Testis (tissue), 5 donors: Measurements from ENCODE around the gene RBM33. TPM values are rescaled to one million over a fixed set of nuclear protein-coding genes. Genes with fewer than 3 reads are reported as not detected.

Source experiments
- DNase-seq: peaks from one replicate; pipeline ENCODE4 v3.0.0-alpha.2; 2019
- H3K27ac ChIP-seq, 2 donors: fragments of 200-600 bp; sonication (generic); one replicate each; pipeline ENCODE4 v1.5.1; 2019
- H3K27me3 ChIP-seq: fragments of 200-600 bp; sonication (generic); one replicate; pipeline ENCODE4 v1.5.1; 2019
- H3K36me3 ChIP-seq: fragments of 200-600 bp; sonication (generic); one replicate; pipeline ENCODE4 v1.5.1; 2017; ENCODE audit warnings: low read depth; ENCODE audit errors: missing control alignments
- H3K4me1 ChIP-seq: fragments of 200-600 bp; sonication (generic); one replicate; pipeline ENCODE4 v1.5.1; 2019
- H3K4me3 ChIP-seq, 2 donors: fragments of 200-600 bp; sonication (generic); one replicate each; pipeline ENCODE4 v1.5.1; 2017 to 2019
- H3K9me3 ChIP-seq: fragments of 200-600 bp; sonication (generic); one replicate; pipeline ENCODE4 v1.5.1; 2017
- CTCF ChIP-seq, 3 experiments: fragments of 450-650 bp in 2 of 3; fragments of 200-600 bp in 1 of 3; sonication (generic) in 1 of 3; IDR thresholded peaks; one replicate each; pipeline ENCODE4 v1.5.1; 2016 to 2019; ENCODE audit warnings: antibody characterized with exemption in 3 of 3, mild to moderate bottlenecking in 2 of 3, moderate library complexity in 1 of 3
- POLR2A ChIP-seq: fragments of 450-650 bp; IDR thresholded peaks from one replicate; pipeline ENCODE4 v1.6.1; 2017; ENCODE audit warnings: antibody characterized with exemption, mild to moderate bottlenecking, moderate library complexity
- WGBS, 2 donors: methylation state at CpG; one replicate each; pipeline ENCODE4 v1.1.5; 2018; 5-methylcytosine and 5-hydroxymethylcytosine counted together
- intact Hi-C: fragments of 100-400 bp; cut with DNase I; formaldehyde crosslinking; loops from one replicate; pipeline ENCODE4 v1.15.1; 2023; ENCODE audit warnings: low total_unique reads
- long read RNA-seq, 2 donors: transcript quantifications; one replicate each; lab custom pipeline, GENCODE V29; 2026
- polyA plus RNA-seq: library from polyadenylated mRNA; stranded (reverse); fragments of 350-450 nt; fragmentation: Illumina TruSeq; extraction: RNeasy Lipid Tissue Mini Kit (QIAGEN cat#74804); gene quantifications from one replicate; pipeline ENCODE4 v1.2.3, GENCODE V29; 2014; ENCODE audit warnings: low read depth, low replicate concordance; ENCODE audit not compliant: insufficient read depth
- total RNA-seq, 2 donors: library from RNA; depleted of rRNA; stranded (reverse); fragments of >200 nt; gene quantifications; one replicate each; pipeline ENCODE4 v1.2.3, GENCODE V29; 2016

RBM33 gene
- total RNA-seq (100 to 1,000 TPM in 1 of 2 donors, 10 to 100 TPM in 1; 93.4 to 104 TPM), polyA plus RNA-seq (27.3 TPM)
- long read RNA-seq, donor 1, full-length matches to known transcripts, result 3 of 3 reads
- long read RNA-seq, donor 1, partial matches to known transcripts, result 0 of 3 reads
- long read RNA-seq, donor 1, other reads (novel, unspliced or antisense), result 0 of 3 reads
- long read RNA-seq, donor 2, result 0 reads

- Histone ChIP-seq H3K9me3 (no peaks in the 10 kb centered on the region), H3K36me3 (no peaks in the 10 kb centered on the region), H3K27ac (peak within 1 kb of the TSS; percentile 96 to 98), H3K4me1 (peaks cover 9% of the 10 kb centered on the region), H3K4me3 (peak within 1 kb of the TSS; percentile 99 to 100), H3K27me3 (no peaks in the 10 kb centered on the region)
- 0% methylated on average over 22 to 60 of the region's 85 CpGs for WGBS, 2 donors
- TF ChIP-seq POLR2A (no peak), CTCF (IDR thresholded peaks at IDR 0.05) (no peak)
- intact Hi-C loops, result no loop called here
- DNase-seq, result peak; percentile 83
Measured at GRCh38 chr7:155644178-155644970, at the start of gene RBM33. Gene RBM33, plus strand, starts transcription at chr7:155644661. Its CDS starts 216 bp downstream, at chr7:155644877.

DNA sequence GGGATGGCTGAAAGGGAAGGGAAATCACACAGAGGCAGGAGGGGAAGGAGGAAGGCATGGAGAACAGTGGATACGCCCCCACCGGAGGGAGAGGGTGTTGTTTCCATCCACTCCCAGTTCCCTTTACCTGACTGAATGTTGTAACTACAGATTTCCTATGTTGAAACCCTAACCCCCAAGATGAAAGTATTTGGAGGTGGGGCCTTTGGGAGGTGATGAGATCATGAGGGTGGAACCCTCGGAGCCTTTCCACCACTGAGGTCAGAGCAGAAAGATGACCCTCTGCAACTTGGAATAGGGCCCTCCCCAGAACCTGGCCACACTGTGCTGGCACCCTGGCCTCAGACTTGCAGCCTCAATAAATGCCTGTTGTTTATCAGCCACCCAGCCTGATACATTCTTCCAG, 49.5 kb upstream of the RBM33 start:
- Histone ChIP-seq H3K9me3 (no peaks in the 10 kb centered on the region), H3K4me3 (no peak overlapping the region), H3K4me1 (no peaks in the 10 kb centered on the region), H3K36me3 (no peaks in the 10 kb centered on the region), H3K27ac (no peak overlapping the region), H3K27me3 (no peaks in the 10 kb centered on the region)
- 39 to 64% methylated on average over 2 to 3 of the region's 3 CpGs for WGBS, 2 donors
- intact Hi-C loops, result loop anchor here (10.0 kb wide), 1 partner anchor 180 kb away; no protein-coding TSS in a partner anchor
- no peak for DNase-seq
- TF ChIP-seq POLR2A, result no peak
- TF ChIP-seq CTCF (IDR thresholded peaks at IDR 0.05), result no peak

DNA sequence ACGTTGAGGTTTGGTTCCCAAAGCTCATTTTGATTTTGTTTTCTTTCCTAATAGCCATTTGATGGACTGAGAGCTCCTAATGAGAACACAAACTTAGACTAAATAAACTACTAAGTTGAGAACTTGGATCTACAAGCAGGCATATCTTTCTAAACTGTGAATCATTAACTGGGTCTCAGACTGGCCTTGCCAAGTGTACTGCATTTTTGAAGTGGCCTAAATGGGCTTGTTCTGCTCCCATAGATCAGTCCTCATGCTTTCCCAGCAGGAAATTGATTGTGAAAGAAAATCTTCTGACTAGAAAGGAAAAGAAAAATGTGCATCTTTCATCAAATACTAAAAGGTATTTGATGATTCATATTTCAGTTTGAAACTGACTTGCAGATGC, 46.7 kb upstream of the RBM33 start:
- Histone ChIP-seq H3K9me3 (no peaks in the 10 kb centered on the region), H3K36me3 (no peaks in the 10 kb centered on the region), H3K27me3 (no peaks in the 10 kb centered on the region), H3K4me1 (no peaks in the 10 kb centered on the region), H3K4me3 (no peak overlapping the region), H3K27ac (no peak overlapping the region)
- TF ChIP-seq CTCF (IDR thresholded peaks at IDR 0.05) (no peak), POLR2A (no peak)
- intact Hi-C loops, result loop anchor here (10.0 kb wide), 1 partner anchor 177 kb away; no protein-coding TSS in a partner anchor
- 78 to 88% methylated on average over 1 of the region's 1 CpG for whole genome bisulfite sequencing, 2 donors
- no peak for DNase-seq

- 7 to 8% methylated on average over 12 of the region's 12 CpGs for WGBS, 2 donors
Measured at GRCh38 chr7:155598810-155599210, 45.7 kb upstream of the RBM33 start.

More at GRCh38 chr7:155598810-155599210, 45.7 kb upstream of the RBM33 start:
- H3K9me3 ChIP-seq, result no peaks in the 10 kb centered on the region
- no peak overlapping the region for H3K27ac ChIP-seq
- H3K4me3 ChIP-seq, result no peak overlapping the region
- no peaks in the 10 kb centered on the region for H3K27me3 ChIP-seq
- peak; percentile 95 for DNase-seq
- intact Hi-C loops, result loop anchor here (10.0 kb wide), 1 partner anchor 176 kb away; no protein-coding TSS in a partner anchor
- no peaks in the 10 kb centered on the region for H3K4me1 ChIP-seq
- no peaks in the 10 kb centered on the region for H3K36me3 ChIP-seq
- TF ChIP-seq POLR2A (no peak), CTCF (IDR thresholded peaks at IDR 0.05) (peak; percentile 86 to 97 (median 89))
